Activated CD8-positive, alpha-beta T cell treated with anti-CD3 and anti-CD28 coated beads for 36 hours (primary cell): ENCODE results near the gene MITF. TPM values are rescaled to one million over a fixed set of nuclear protein-coding genes. Genes with fewer than 3 reads are reported as not detected.

Source experiments
- ATAC-seq: fragments of 200-7000 bp; cut with Tn5 transposase; one replicate; pipeline ENCODE4 v1.10.0; 2021; ENCODE audit warnings: mild to moderate bottlenecking, moderate library complexity
- CTCF ChIA-PET: fragments of 350-600 bp; sonication (Branson Sonifier 250); formaldehyde crosslinking; loops from one replicate; lab custom pipeline; 2021; ENCODE audit warnings: antibody characterized with exemption; lab: Charles Lee
- POLR2A ChIA-PET: fragments of 350-600 bp; sonication (Branson Sonifier 250); formaldehyde crosslinking; loops from one replicate; lab custom pipeline; 2021; ENCODE audit warnings: antibody characterized with exemption; lab: Charles Lee
- DNase-seq: peaks from one replicate; pipeline ENCODE4 v3.0.0-alpha.2; 2020
- H3K27ac Mint-ChIP-seq: one replicate; pipeline ENCODE4 v1.8.0; 2021; ENCODE audit warnings: mild to moderate bottlenecking, mixed read lengths
- H3K27me3 Mint-ChIP-seq: one replicate; pipeline ENCODE4 v1.8.0; 2021; ENCODE audit warnings: mixed read lengths
- H3K36me3 Mint-ChIP-seq: one replicate; pipeline ENCODE4 v1.8.0; 2021; ENCODE audit warnings: low read depth, mixed read lengths
- H3K4me1 Mint-ChIP-seq: one replicate; pipeline ENCODE4 v1.8.0; 2021; ENCODE audit warnings: low read depth, mixed read lengths
- H3K4me3 Mint-ChIP-seq: one replicate; pipeline ENCODE4 v1.8.0; 2021; ENCODE audit warnings: mild to moderate bottlenecking, moderate library complexity, mixed read lengths
- H3K9me3 Mint-ChIP-seq: one replicate; pipeline ENCODE4 v1.8.0; 2021; ENCODE audit warnings: mixed read lengths
- CTCF ChIP-seq: fragments of 200-600 bp; IDR thresholded peaks from one replicate; pipeline ENCODE4 v1.8.0; 2022; ENCODE audit warnings: antibody characterized with exemption, mild to moderate bottlenecking
- intact Hi-C: fragments of 100-400 bp; cut with micrococcal nuclease; formaldehyde crosslinking; loops from one replicate; pipeline ENCODE4 v1.10.0; 2022
- total RNA-seq, 2 experiments: library from RNA; stranded (reverse); gene quantifications; one replicate each; pipeline ENCODE4 v1.2.3, GENCODE V29; 2021

The MITF gene
- total RNA-seq, 2 experiments from 2014 or later: not detected

DNA sequence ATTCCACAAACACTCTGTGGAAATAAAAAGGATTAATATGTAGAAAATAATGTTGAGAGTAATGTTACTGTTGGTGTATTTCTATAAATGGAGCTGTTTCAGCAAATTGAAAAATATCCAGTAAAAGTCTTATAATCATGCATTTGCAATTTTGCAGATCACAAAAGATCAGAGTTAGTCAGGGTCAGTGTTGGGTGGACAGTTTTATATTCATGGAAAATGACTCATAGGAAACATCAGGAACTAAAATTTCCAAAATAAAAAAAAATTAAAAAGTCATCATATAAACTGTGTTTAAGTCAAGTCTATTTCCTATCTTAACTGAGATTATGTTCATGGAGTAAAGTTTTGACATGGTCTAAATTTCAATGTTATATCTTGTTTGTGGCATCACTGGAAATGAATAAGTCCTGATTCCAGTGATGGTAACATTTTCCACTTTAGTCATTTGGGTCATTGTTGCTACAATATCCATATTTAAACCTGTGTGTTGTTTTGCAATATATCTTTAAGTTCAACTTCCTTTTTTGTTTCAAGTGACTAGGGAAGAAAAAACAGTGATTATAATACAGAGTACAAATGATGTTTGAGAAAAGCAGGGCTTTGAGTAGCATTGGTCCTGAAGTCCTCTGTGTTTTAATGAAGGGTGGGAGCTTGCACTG, 37.8 kb downstream of the MITF start:
- H3K4me3 Mint-ChIP-seq: no peak overlapping the region
- no peaks in the 10 kb centered on the region for H3K9me3 Mint-ChIP-seq
- POLR2A ChIA-PET: no interaction called here
- no peak overlapping the region for H3K27ac Mint-ChIP-seq
- CTCF ChIA-PET: no interaction called here
- DNase-seq (no peak), ATAC-seq (no peak)
- TF ChIP-seq CTCF: no peak
- H3K4me1 Mint-ChIP-seq: no peaks in the 10 kb centered on the region
- H3K36me3 Mint-ChIP-seq: no peaks in the 10 kb centered on the region
- H3K27me3 Mint-ChIP-seq: no peaks in the 10 kb centered on the region
- intact Hi-C loops: no loop called here

DNA sequence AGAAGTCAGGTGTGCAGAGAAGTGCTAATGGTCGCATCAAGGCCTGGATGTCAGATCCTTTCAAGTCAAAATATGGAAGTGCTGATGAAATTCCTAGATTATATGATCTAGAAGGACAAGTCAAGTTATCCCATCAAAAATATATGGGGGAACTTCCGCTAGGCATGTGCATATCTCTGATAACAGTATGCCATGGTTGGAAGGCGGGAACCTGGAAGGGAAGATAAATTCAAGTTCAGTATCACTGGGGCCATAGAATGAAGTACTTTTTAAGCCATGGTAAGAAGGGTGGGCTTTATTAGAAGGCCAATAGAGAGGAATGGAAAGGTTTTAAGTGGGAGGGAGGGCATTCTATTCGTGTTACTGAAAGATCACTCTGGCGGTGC, 38.3 kb downstream of the MITF start:
- ChIA-PET CTCF (no interaction called here), POLR2A (no interaction called here)
- no peaks in the 10 kb centered on the region for H3K36me3 Mint-ChIP-seq
- no peaks in the 10 kb centered on the region for H3K9me3 Mint-ChIP-seq
- no peak for DNase-seq
- H3K27me3 Mint-ChIP-seq: no peaks in the 10 kb centered on the region
- H3K27ac Mint-ChIP-seq: no peak overlapping the region
- TF ChIP-seq CTCF: no peak
- intact Hi-C loops: no loop called here
- ATAC-seq: no peak
- H3K4me1 Mint-ChIP-seq: no peaks in the 10 kb centered on the region
- H3K4me3 Mint-ChIP-seq: no peak overlapping the region

GRCh38 chr3:69781593-69781992, 42.3 kb downstream of the MITF start:
- no peak for TF ChIP-seq CTCF
- no peaks in the 10 kb centered on the region for H3K4me1 Mint-ChIP-seq
- H3K27ac Mint-ChIP-seq: no peak overlapping the region
- DNase-seq: no peak
- H3K4me3 Mint-ChIP-seq: no peak overlapping the region
- H3K36me3 Mint-ChIP-seq: no peaks in the 10 kb centered on the region
- no peak for ATAC-seq
- H3K9me3 Mint-ChIP-seq: no peaks in the 10 kb centered on the region
- H3K27me3 Mint-ChIP-seq: no peaks in the 10 kb centered on the region
- ChIA-PET POLR2A (no interaction called here), CTCF (interaction anchor here (1.1 kb wide), 1 partner anchor 45 kb away, joined by 4 read pairs; no protein-coding TSS in a partner anchor)
- intact Hi-C loops: no loop called here

DNA sequence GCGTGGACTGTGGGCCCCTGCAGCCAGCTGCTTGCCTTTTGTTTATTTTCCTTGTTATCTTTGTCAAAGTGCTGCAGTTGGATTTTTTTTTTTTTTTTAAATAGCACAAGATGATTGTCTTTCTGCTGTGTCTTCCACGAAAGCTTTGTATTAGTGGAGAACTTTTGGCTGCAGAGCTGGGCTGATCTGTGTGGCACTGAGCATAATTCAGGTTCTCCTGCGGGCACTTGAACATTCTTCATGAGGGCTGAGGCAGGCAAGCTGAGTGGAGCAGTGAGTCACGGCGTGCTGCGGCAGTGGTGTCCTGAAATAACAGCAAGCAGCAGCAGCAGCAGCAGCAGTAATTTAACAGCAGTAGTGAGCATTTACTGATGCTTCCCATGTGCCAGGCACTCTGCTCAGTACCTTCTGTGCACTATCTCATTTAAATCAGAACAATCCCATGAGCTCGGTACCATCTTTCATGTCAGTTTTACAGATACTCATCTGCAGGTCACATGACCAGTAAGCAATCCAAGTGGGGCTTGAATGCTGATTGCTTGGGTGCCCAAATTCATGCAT, 45.8 kb downstream of the MITF start:
- Mint-ChIP-seq H3K9me3 (peaks cover 2% of the 10 kb centered on the region), H3K4me3 (no peak overlapping the region), H3K27me3 (no peaks in the 10 kb centered on the region), H3K27ac (no peak overlapping the region), H3K36me3 (no peaks in the 10 kb centered on the region), H3K4me1 (no peaks in the 10 kb centered on the region)
- ChIA-PET CTCF (no interaction called here), POLR2A (no interaction called here)
- DNase-seq (no peak), ATAC-seq (no peak)
- TF ChIP-seq CTCF: no peak
- intact Hi-C loops: no loop called here

GRCh38 chr3:69785769-69786320, 46.6 kb downstream of the MITF start:
- no peak for TF ChIP-seq CTCF
- ATAC-seq (no peak), DNase-seq (no peak)
- Mint-ChIP-seq H3K27me3 (no peaks in the 10 kb centered on the region), H3K36me3 (no peaks in the 10 kb centered on the region), H3K9me3 (peaks cover 2% of the 10 kb centered on the region), H3K27ac (no peak overlapping the region), H3K4me3 (no peak overlapping the region), H3K4me1 (no peaks in the 10 kb centered on the region)
- ChIA-PET POLR2A (no interaction called here), CTCF (no interaction called here)
- intact Hi-C loops: no loop called here
